OCI-LY7 (cell line): ENCODE data around the gene WDR49.

Source experiments
- EZH2phosphoT487 ChIP-seq: fragments of 200-600 bp; sonication (generic); IDR thresholded peaks from 2 replicates; pipeline ENCODE4 v1.6.1; 2018; ENCODE audit warnings: low read depth, borderline replicate concordance, mild to moderate bottlenecking, mixed run types, antibody characterized with exemption, low read length, moderate library complexity, mixed read lengths
- TF ChIP-seq, protein P1 (sequence below): fragments of 200-600 bp; sonication (generic); conservative IDR thresholded peaks from 2 replicates; pipeline ENCODE4 v1.5.1; 2014; ENCODE audit warnings: mild to moderate bottlenecking, antibody characterized with exemption, low read length, moderate library complexity, mixed read lengths

DNA sequence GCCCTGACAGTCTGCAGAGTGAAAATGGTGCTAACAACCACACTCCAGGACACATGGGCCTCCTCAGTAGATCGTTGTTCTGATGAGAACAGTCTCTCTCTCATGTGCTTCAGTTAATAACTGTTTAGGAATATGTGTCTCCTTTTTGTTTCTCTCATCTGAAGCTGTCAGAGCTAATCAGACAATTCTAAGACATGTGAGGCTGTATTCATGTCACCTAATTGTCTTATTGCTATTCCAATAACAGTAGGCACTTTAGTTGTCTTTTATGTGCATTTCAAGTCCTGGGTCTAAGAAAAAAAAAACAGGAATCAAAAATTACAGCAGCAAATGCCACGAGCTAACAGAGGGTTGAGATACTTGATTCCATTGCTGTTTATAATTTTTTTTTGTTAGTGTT lies 89.1 kb downstream of the WDR49 start:
- no peak for TF ChIP-seq EZH2phosphoT487
- TF ChIP-seq, protein P1, sequence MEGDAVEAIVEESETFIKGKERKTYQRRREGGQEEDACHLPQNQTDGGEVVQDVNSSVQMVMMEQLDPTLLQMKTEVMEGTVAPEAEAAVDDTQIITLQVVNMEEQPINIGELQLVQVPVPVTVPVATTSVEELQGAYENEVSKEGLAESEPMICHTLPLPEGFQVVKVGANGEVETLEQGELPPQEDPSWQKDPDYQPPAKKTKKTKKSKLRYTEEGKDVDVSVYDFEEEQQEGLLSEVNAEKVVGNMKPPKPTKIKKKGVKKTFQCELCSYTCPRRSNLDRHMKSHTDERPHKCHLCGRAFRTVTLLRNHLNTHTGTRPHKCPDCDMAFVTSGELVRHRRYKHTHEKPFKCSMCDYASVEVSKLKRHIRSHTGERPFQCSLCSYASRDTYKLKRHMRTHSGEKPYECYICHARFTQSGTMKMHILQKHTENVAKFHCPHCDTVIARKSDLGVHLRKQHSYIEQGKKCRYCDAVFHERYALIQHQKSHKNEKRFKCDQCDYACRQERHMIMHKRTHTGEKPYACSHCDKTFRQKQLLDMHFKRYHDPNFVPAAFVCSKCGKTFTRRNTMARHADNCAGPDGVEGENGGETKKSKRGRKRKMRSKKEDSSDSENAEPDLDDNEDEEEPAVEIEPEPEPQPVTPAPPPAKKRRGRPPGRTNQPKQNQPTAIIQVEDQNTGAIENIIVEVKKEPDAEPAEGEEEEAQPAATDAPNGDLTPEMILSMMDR, result no peak
